ENCODE results near the gene TTC23. TPM values are rescaled to one million over a fixed set of nuclear protein-coding genes. Genes with fewer than 3 reads are reported as not detected.
A peak's percentile ranks its signal among the peaks of the same experiment; 100 is the strongest.

TTC23 gene
- polyA plus RNA-seq, 1 donor (not counting 4 experiments of a cell fraction or from before 2014, with no cell fraction given), result 6.7 TPM

- TF ChIP-seq CTCF (optimal IDR thresholded peaks at IDR 0.05 in 1 of 3, IDR thresholded peaks at IDR 0.05 in 1 of 3, conservative IDR thresholded peaks at IDR 0.05 in 1 of 3; ENCODE audit: extremely low read depth in 1 of 3, insufficient read depth in 2 of 3, low read length in 3 of 3) (no peak), EZH2 (IDR thresholded peaks at IDR 0.05; ENCODE audit: low read length) (no peak)
- H4K20me1 ChIP-seq (ENCODE audit: control insufficient read depth, extremely low read depth, insufficient read depth, low read length), result no peaks in the 10 kb centered on the region
- H3K27me3 ChIP-seq (ENCODE audit: control insufficient read depth, extremely low read depth, insufficient read depth, low read length), result peaks cover 12% of the 10 kb centered on the region
- peak overlapping the region; percentile 90 for H3K4me2 ChIP-seq (ENCODE audit: control insufficient read depth, extremely low read depth, insufficient read depth, low read depth, low read length)
- no peak for FAIRE-seq
- H3K36me3 ChIP-seq (ENCODE audit: control insufficient read depth in 2 of 2, extremely low read depth in 1 of 2, insufficient read depth in 2 of 2, low read length in 2 of 2), result no peaks in the 10 kb centered on the region
- peak overlapping the region; percentile 49 for H2AFZ ChIP-seq (ENCODE audit: control insufficient read depth, low read length)
- H3K79me2 ChIP-seq (ENCODE audit: control insufficient read depth, insufficient read depth, low read length), result no peaks in the 10 kb centered on the region
- no peak for DNase-seq (ENCODE audit: low read depth, low spot score)
- no peaks in the 10 kb centered on the region for H3K9me3 ChIP-seq (ENCODE audit: control insufficient read depth, low read depth, low read length)
- H3K27ac ChIP-seq (ENCODE audit: control insufficient read depth, insufficient read depth, low read length), result peak overlapping the region; percentile 20
- dilution Hi-C loops (cut with MboI; ENCODE audit: extremely low pct_ligation_motif_present, low sequenced_read_pairs), result no loop called here
- no peaks in the 10 kb centered on the region for H3K9me1 ChIP-seq (ENCODE audit: control insufficient read depth, extremely low read depth, insufficient read depth, low read length)
- H3K9ac ChIP-seq (ENCODE audit: control insufficient read depth, extremely low read depth, insufficient read depth, low read length), result no peak overlapping the region
- peaks cover 17% of the 10 kb centered on the region for H3K4me1 ChIP-seq (ENCODE audit: control insufficient read depth, extremely low read depth, insufficient read depth, low read length)
- H3K4me3 ChIP-seq (ENCODE audit: control insufficient read depth in 2 of 3, extremely low read depth in 1 of 3, insufficient read depth in 2 of 3, low read depth in 1 of 3, low read length in 3 of 3), result peak overlapping the region in 2 of 3 experiments; percentile 18 to 55
Measured at GRCh38 chr15:99122831-99123712, 126.3 kb downstream of the TTC23 start.

GRCh38 chr15:99121691-99122410 lies 127.5 kb downstream of the TTC23 start:
- H3K9ac ChIP-seq (ENCODE audit: control insufficient read depth, extremely low read depth, insufficient read depth, low read length), result no peak overlapping the region
- dilution Hi-C loops (cut with MboI; ENCODE audit: extremely low pct_ligation_motif_present, low sequenced_read_pairs), result no loop called here
- FAIRE-seq, result no peak
- H3K36me3 ChIP-seq (ENCODE audit: control insufficient read depth in 2 of 2, extremely low read depth in 1 of 2, insufficient read depth in 2 of 2, low read length in 2 of 2), result no peaks in the 10 kb centered on the region
- TF ChIP-seq CTCF (optimal IDR thresholded peaks at IDR 0.05 in 1 of 3, IDR thresholded peaks at IDR 0.05 in 1 of 3, conservative IDR thresholded peaks at IDR 0.05 in 1 of 3; ENCODE audit: extremely low read depth in 1 of 3, insufficient read depth in 2 of 3, low read length in 3 of 3), result no peak
- H3K4me1 ChIP-seq (ENCODE audit: control insufficient read depth, extremely low read depth, insufficient read depth, low read length), result peaks cover 17% of the 10 kb centered on the region
- H3K4me3 ChIP-seq (ENCODE audit: control insufficient read depth in 2 of 3, extremely low read depth in 1 of 3, insufficient read depth in 2 of 3, low read depth in 1 of 3, low read length in 3 of 3), result no peak overlapping the region
- H3K9me1 ChIP-seq (ENCODE audit: control insufficient read depth, extremely low read depth, insufficient read depth, low read length), result no peaks in the 10 kb centered on the region
- H2AFZ ChIP-seq (ENCODE audit: control insufficient read depth, low read length), result no peak overlapping the region
- H3K79me2 ChIP-seq (ENCODE audit: control insufficient read depth, insufficient read depth, low read length), result no peaks in the 10 kb centered on the region
- no peak for DNase-seq (ENCODE audit: low read depth, low spot score)
- no peak overlapping the region for H3K4me2 ChIP-seq (ENCODE audit: control insufficient read depth, extremely low read depth, insufficient read depth, low read depth, low read length)
- no peaks in the 10 kb centered on the region for H3K9me3 ChIP-seq (ENCODE audit: control insufficient read depth, low read depth, low read length)
- H4K20me1 ChIP-seq (ENCODE audit: control insufficient read depth, extremely low read depth, insufficient read depth, low read length), result no peaks in the 10 kb centered on the region
- peaks cover 12% of the 10 kb centered on the region for H3K27me3 ChIP-seq (ENCODE audit: control insufficient read depth, extremely low read depth, insufficient read depth, low read length)
- no peak overlapping the region for H3K27ac ChIP-seq (ENCODE audit: control insufficient read depth, insufficient read depth, low read length)
